Measurements from ENCODE around the gene ACTL10.

GRCh38 chr20:33635341-33635740 lies 31.4 kb upstream of the ACTL10 start:
- no peak for TF ChIP-seq CTCF (conservative IDR thresholded peaks at IDR 0.05 in 1 of 2, IDR thresholded peaks at IDR 0.05 in 1 of 2; ENCODE audit: extremely low read depth in 1 of 2, insufficient read depth in 1 of 2, low read depth in 1 of 2, low read length in 2 of 2)
- no peak for TF ChIP-seq EZH2 (IDR thresholded peaks at IDR 0.05; ENCODE audit: borderline replicate concordance, low read length)

Measured in mammary epithelial cell (primary cell).